ENCODE data around the gene OXNAD1.

The OXNAD1 gene

DNA sequence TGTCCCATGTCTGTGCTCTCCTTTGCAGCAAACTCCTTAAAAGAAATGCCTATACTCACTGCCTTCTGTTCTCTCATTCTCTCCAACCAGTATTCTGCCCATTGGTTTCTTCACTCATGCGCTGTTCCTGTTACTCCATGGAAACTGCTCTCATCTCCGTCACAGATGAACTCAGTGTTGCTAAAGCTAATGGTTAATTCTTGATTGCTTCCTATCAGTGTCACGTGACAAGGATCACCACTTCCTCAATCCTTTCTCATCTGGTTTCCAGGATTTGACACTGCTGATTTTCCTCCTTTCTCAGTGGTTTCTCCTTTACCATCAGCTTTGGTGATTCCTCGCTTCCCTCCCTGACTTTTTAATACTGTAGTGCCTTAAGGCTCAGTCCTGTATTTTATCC is 2.8 kb upstream of the OXNAD1 start:
- no peak overlapping the region for H3K9ac ChIP-seq (ENCODE audit: low read depth, low read length, poor library complexity)
- H3K23ac ChIP-seq (ENCODE audit: low read depth, low read length, poor library complexity) = no peak overlapping the region
- H3K18ac ChIP-seq (ENCODE audit: low read length) = no peak overlapping the region
- H2BK120ac ChIP-seq (ENCODE audit: low read depth, low read length) = no peak overlapping the region
- H4K91ac ChIP-seq (ENCODE audit: low read depth, low read length, poor library complexity) = no peak overlapping the region
- H3K14ac ChIP-seq (ENCODE audit: low read length) = no peak overlapping the region
- H3K36me3 ChIP-seq (replicated peaks in 1 of 2; ENCODE audit: control insufficient read depth in 2 of 2, insufficient read depth in 2 of 2, low read length in 2 of 2) = peaks cover 5 to 39% of the 10 kb centered on the region in 2 donors
- H2BK12ac ChIP-seq (ENCODE audit: low read length) = no peak overlapping the region
- H3K9me3 ChIP-seq (replicated peaks in 1 of 2; ENCODE audit: control insufficient read depth in 2 of 2, insufficient read depth in 1 of 2, low read depth in 1 of 2, low read length in 2 of 2) = no peaks in the 10 kb centered on the region
- H3K4ac ChIP-seq (ENCODE audit: low read length) = no peak overlapping the region
- H3K27me3 ChIP-seq (ENCODE audit: control insufficient read depth in 3 of 3, insufficient read depth in 3 of 3, low read depth in 1 of 3, low read length in 3 of 3) = no peaks in the 10 kb centered on the region
- no peak overlapping the region for H2BK15ac ChIP-seq (ENCODE audit: low read length)
- WGBS, 2 donors (ENCODE audit: extremely low coverage in 2 of 2, insufficient read length in 2 of 2, insufficient replicate concordance in 1 of 2) = no CpG with 5 or more reads among the region's 4 CpGs
- H3K4me1 ChIP-seq (ENCODE audit: control insufficient read depth in 2 of 2, insufficient read depth in 1 of 2, low read depth in 1 of 2, low read length in 2 of 2) = peaks cover 2 to 3% of the 10 kb centered on the region in 2 donors
- no peak overlapping the region for H2BK5ac ChIP-seq (ENCODE audit: low read length)
- H4K8ac ChIP-seq (ENCODE audit: low read depth, low read length) = no peak overlapping the region
- no peak overlapping the region for H3K27ac ChIP-seq (replicated peaks; ENCODE audit: low read length)
- H3K4me3 ChIP-seq (ENCODE audit: low read length in 2 of 2) = no peak overlapping the region
- H3K4me2 ChIP-seq (ENCODE audit: insufficient read depth, low read length, poor library complexity, severe bottlenecking) = no peak overlapping the region
- peaks cover 7% of the 10 kb centered on the region for H3K79me1 ChIP-seq (ENCODE audit: low read depth, low read length)
- DNase-seq (ENCODE audit: low spot score) = no peak
- no peak overlapping the region for H2AFZ ChIP-seq (ENCODE audit: low read length)
- no peak overlapping the region for H2AK5ac ChIP-seq (ENCODE audit: low read depth, low read length)

DNA sequence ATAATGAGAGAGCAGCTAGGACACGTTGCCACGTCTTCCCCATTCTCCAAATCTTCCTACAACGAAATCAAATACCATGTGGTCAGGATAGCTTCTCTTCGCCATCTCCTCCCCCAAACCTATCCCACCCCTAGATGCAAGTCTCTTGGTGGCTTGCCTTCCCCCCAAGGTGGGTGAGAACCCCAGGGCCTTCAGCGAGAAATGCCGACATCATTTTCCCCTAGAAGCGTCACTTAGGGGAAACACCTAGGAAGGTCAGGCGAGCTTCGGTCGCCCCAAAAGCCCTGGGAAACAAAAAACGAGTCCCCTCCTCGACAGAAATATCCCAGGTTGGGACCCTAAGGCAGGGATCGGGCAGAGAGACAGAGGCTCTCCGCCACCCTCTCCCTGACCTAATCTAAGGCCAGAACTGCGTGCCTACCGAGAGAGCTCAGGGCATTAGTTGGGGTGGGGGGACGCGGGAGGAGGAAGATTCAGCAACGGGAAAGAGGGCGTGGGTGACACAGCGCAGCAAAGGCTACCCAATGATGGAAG is 771 bp upstream of the OXNAD1 start:
- Histone ChIP-seq H2BK5ac (ENCODE audit: low read length) (no peak overlapping the region), H3K36me3 (replicated peaks in 1 of 2; ENCODE audit: control insufficient read depth in 2 of 2, insufficient read depth in 2 of 2, low read length in 2 of 2) (peaks cover 3 to 28% of the 10 kb centered on the region in 2 donors), H2AK5ac (ENCODE audit: low read depth, low read length) (peak overlapping the region; percentile 38), H3K27me3 (ENCODE audit: control insufficient read depth in 3 of 3, insufficient read depth in 3 of 3, low read depth in 1 of 3, low read length in 3 of 3) (no peaks in the 10 kb centered on the region), H3K4me1 (ENCODE audit: control insufficient read depth in 2 of 2, insufficient read depth in 1 of 2, low read depth in 1 of 2, low read length in 2 of 2) (peaks cover 2 to 3% of the 10 kb centered on the region in 2 donors), H2AFZ (ENCODE audit: low read length) (peak overlapping the region; percentile 92), H4K8ac (ENCODE audit: low read depth, low read length) (peak overlapping the region; percentile 74), H2BK120ac (ENCODE audit: low read depth, low read length) (peak overlapping the region; percentile 75), H3K4ac (ENCODE audit: low read length) (peak overlapping the region; percentile 71), H3K4me2 (ENCODE audit: insufficient read depth, low read length, poor library complexity, severe bottlenecking) (peak overlapping the region; percentile 87), H3K79me1 (ENCODE audit: low read depth, low read length) (peaks cover 7% of the 10 kb centered on the region), H3K4me3 (ENCODE audit: low read length in 2 of 2) (peak overlapping the region; percentile 81 to 92), H3K23ac (ENCODE audit: low read depth, low read length, poor library complexity) (peak overlapping the region; percentile 90), H2BK15ac (ENCODE audit: low read length) (no peak overlapping the region), H4K91ac (ENCODE audit: low read depth, low read length, poor library complexity) (no peak overlapping the region), H3K27ac (replicated peaks; ENCODE audit: low read length) (no peak overlapping the region), H3K14ac (ENCODE audit: low read length) (peak overlapping the region; percentile 42), H3K9ac (ENCODE audit: low read depth, low read length, poor library complexity) (peak overlapping the region; percentile 98), H3K18ac (ENCODE audit: low read length) (peak overlapping the region; percentile 84), H3K9me3 (replicated peaks in 1 of 2; ENCODE audit: control insufficient read depth in 2 of 2, insufficient read depth in 1 of 2, low read depth in 1 of 2, low read length in 2 of 2) (no peaks in the 10 kb centered on the region), H2BK12ac (ENCODE audit: low read length) (no peak overlapping the region)
- WGBS, 2 donors (ENCODE audit: extremely low coverage in 2 of 2, insufficient read length in 2 of 2, insufficient replicate concordance in 1 of 2) = no CpG with 5 or more reads among the region's 21 CpGs
- DNase-seq (ENCODE audit: low spot score) = no peak

DNA sequence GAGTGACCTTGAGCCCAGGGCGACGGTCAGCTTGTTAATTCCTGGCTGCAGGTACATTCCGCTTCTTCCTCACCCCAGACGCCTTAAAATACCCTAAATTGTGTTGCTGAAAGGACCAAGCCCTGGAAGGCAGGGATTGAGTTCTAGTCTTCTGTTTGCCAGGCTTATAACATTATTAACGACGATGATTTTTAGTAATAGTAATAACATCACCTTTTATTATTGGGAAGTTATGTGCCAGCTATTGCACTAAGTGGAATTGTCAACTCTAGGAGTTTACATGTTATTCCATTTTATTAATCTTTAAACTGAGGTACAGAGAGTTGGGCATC is 409 bp downstream of the OXNAD1 start:
- Histone ChIP-seq H3K9ac (ENCODE audit: low read depth, low read length, poor library complexity) (peak overlapping the region; percentile 94), H3K9me3 (replicated peaks in 1 of 2; ENCODE audit: control insufficient read depth in 2 of 2, insufficient read depth in 1 of 2, low read depth in 1 of 2, low read length in 2 of 2) (no peaks in the 10 kb centered on the region)
- WGBS, 2 donors (ENCODE audit: extremely low coverage in 2 of 2, insufficient read length in 2 of 2, insufficient replicate concordance in 1 of 2) = no CpG with 5 or more reads among the region's 6 CpGs

GRCh38 chr3:16266714-16267113 is 1.7 kb downstream of the OXNAD1 start:
- H3K18ac ChIP-seq (ENCODE audit: low read length) = no peak overlapping the region
- H2AK5ac ChIP-seq (ENCODE audit: low read depth, low read length) = no peak overlapping the region
- H2AFZ ChIP-seq (ENCODE audit: low read length) = no peak overlapping the region
- H3K4me1 ChIP-seq (ENCODE audit: control insufficient read depth in 2 of 2, insufficient read depth in 1 of 2, low read depth in 1 of 2, low read length in 2 of 2) = peaks cover 2 to 3% of the 10 kb centered on the region in 2 donors
- no peak overlapping the region for H3K4me3 ChIP-seq (ENCODE audit: low read length in 2 of 2)
- H2BK15ac ChIP-seq (ENCODE audit: low read length) = no peak overlapping the region
- H3K36me3 ChIP-seq (replicated peaks in 1 of 2; ENCODE audit: control insufficient read depth in 2 of 2, insufficient read depth in 2 of 2, low read length in 2 of 2) = peaks cover 3 to 31% of the 10 kb centered on the region in 2 donors
- no peak overlapping the region for H3K9ac ChIP-seq (ENCODE audit: low read depth, low read length, poor library complexity)
- no peaks in the 10 kb centered on the region for H3K9me3 ChIP-seq (replicated peaks in 1 of 2; ENCODE audit: control insufficient read depth in 2 of 2, insufficient read depth in 1 of 2, low read depth in 1 of 2, low read length in 2 of 2)
- no peak overlapping the region for H3K4ac ChIP-seq (ENCODE audit: low read length)
- no peak overlapping the region for H3K23ac ChIP-seq (ENCODE audit: low read depth, low read length, poor library complexity)
- no peak overlapping the region for H4K91ac ChIP-seq (ENCODE audit: low read depth, low read length, poor library complexity)
- no peak overlapping the region for H3K14ac ChIP-seq (ENCODE audit: low read length)
- no peak overlapping the region for H3K27ac ChIP-seq (replicated peaks; ENCODE audit: low read length)
- H3K4me2 ChIP-seq (ENCODE audit: insufficient read depth, low read length, poor library complexity, severe bottlenecking) = no peak overlapping the region
- no peak for DNase-seq (ENCODE audit: low spot score)
- H4K8ac ChIP-seq (ENCODE audit: low read depth, low read length) = no peak overlapping the region
- peaks cover 7% of the 10 kb centered on the region for H3K79me1 ChIP-seq (ENCODE audit: low read depth, low read length)
- H2BK120ac ChIP-seq (ENCODE audit: low read depth, low read length) = no peak overlapping the region
- no peak overlapping the region for H2BK12ac ChIP-seq (ENCODE audit: low read length)
- no peak overlapping the region for H2BK5ac ChIP-seq (ENCODE audit: low read length)
- WGBS, 2 donors (ENCODE audit: extremely low coverage in 2 of 2, insufficient read length in 2 of 2, insufficient replicate concordance in 1 of 2) = no CpG with 5 or more reads among the region's 3 CpGs
- no peaks in the 10 kb centered on the region for H3K27me3 ChIP-seq (ENCODE audit: control insufficient read depth in 3 of 3, insufficient read depth in 3 of 3, low read depth in 1 of 3, low read length in 3 of 3)

More for the DNA sequence above, 409 bp downstream of the OXNAD1 start:
- Histone ChIP-seq H3K23ac (ENCODE audit: low read depth, low read length, poor library complexity) (peak overlapping the region; percentile 90), H2BK120ac (ENCODE audit: low read depth, low read length) (no peak overlapping the region), H3K18ac (ENCODE audit: low read length) (peak overlapping the region; percentile 97), H3K4me1 (ENCODE audit: control insufficient read depth in 2 of 2, insufficient read depth in 1 of 2, low read depth in 1 of 2, low read length in 2 of 2) (peaks cover 2 to 3% of the 10 kb centered on the region in 2 donors), H3K27me3 (ENCODE audit: control insufficient read depth in 3 of 3, insufficient read depth in 3 of 3, low read depth in 1 of 3, low read length in 3 of 3) (no peaks in the 10 kb centered on the region), H2BK5ac (ENCODE audit: low read length) (peak overlapping the region; percentile 91), H3K4ac (ENCODE audit: low read length) (peak overlapping the region; percentile 68), H2BK12ac (ENCODE audit: low read length) (no peak overlapping the region), H3K36me3 (replicated peaks in 1 of 2; ENCODE audit: control insufficient read depth in 2 of 2, insufficient read depth in 2 of 2, low read length in 2 of 2) (peaks cover 0 to 28% of the 10 kb centered on the region in 2 donors), H2AK5ac (ENCODE audit: low read depth, low read length) (no peak overlapping the region), H3K79me1 (ENCODE audit: low read depth, low read length) (peaks cover 7% of the 10 kb centered on the region), H3K4me3 (ENCODE audit: low read length in 2 of 2) (peak overlapping the region; percentile 81 to 94), H4K91ac (ENCODE audit: low read depth, low read length, poor library complexity) (no peak overlapping the region), H3K14ac (ENCODE audit: low read length) (peak overlapping the region; percentile 85), H2AFZ (ENCODE audit: low read length) (peak overlapping the region; percentile 92), H2BK15ac (ENCODE audit: low read length) (no peak overlapping the region), H4K8ac (ENCODE audit: low read depth, low read length) (peak overlapping the region; percentile 68), H3K27ac (replicated peaks; ENCODE audit: low read length) (no peak overlapping the region), H3K4me2 (ENCODE audit: insufficient read depth, low read length, poor library complexity, severe bottlenecking) (peak overlapping the region; percentile 71)
- DNase-seq (ENCODE audit: low spot score) = no peak
